ENCODE measurements around the gene RTN3.
"Not testable (repeated sequence)": the region's sequence is repeated elsewhere in the genome, so short reads cannot be mapped to it uniquely, and the experiment has no call there.

Gene RTN3

DNA sequence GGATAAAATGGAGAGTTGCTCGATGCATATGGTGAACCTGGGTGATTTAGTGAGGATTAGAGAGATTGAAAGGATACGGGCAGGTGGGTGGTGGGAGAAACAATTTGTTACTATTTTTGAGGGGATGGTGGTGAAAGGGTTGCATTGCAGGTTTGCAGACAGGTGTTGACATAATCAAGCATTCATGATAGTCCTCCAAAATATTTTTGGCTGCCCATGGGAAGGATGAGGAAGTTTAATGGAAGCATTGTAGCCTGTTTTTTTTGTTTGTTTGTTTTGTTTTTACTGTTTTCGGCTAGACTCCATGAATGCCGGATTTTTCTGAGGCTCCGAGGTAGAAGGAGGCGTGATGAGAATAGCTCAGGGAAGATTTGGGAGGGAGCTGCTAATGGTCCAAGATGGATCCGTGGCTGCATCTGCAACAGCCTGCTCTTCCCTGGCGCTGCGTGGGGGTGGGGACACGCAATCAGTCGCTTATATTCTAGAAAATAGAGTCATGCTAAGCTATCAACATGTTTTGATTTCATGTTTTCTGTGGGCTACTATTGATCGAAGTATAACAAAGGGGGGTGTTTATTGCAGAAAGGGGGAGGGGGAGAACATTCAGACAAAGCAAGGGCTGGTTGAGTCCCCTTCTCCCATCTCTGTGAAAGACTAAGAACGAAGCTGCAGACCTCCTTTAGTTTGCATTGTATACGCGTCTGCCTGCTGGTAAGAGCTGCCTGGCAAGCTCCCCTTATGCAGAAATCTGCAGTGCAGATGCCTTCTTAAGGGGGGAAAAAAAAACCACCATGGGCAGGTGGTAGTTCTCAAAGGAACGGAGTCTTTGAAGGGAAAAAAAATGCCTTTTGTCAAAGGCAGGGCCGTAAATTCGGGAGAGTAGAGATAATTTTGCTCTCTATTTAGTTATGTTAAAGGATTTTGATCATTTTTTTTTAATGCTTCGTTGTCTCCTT, 1.0 kb downstream of the RTN3 start:
- DNase-seq = peak; percentile 67

DNA sequence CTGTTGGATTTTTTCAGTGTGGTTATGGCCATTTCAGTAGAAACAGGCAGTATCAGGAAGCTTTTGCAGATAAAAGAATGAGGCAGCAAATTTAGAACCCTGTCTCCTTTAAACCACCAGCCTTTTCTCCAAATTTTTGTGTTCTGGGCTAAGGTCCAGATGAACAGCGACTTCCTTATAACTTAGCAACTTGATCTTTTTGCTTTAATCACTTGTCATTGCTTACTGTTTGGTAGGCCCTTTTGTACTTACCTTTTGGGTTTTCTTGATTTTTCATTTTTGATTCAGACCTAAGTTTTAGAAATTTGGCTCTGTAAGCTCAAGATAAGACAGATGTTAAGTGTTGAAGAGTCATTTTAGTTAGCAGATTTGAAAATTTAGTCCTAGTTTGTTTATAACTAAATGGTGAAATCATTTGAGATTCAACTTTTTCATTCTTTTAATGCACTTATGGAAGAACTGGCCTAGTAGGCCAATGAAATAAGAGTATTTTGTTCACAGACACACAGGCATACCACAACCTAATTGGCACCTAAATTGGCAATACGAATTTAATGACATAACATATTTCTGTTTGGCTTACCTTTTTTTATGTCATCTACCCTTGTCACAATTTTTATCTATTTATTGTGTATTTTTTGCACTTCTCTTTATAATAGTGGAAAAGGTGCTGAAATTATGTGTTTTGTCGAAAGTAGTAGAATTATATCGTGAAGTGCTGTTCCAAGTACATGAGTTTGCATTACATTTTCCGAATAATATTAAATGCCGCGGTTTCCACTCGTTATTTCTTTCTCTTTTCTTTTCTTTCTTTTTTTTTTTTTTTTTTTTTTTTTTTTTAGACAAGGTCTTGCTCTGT, 2.1 kb downstream of the RTN3 start:
- no peak for DNase-seq

- not testable (repeated sequence) for DNase-seq
Observed at GRCh38 chr11:63685158-63685721, 3.9 kb downstream of the RTN3 start.

GRCh38 chr11:63686926-63687325, 5.6 kb downstream of the RTN3 start:
- no peak for DNase-seq

GRCh38 chr11:63687845-63688244, 6.5 kb downstream of the RTN3 start:
- DNase-seq = no peak

DNA sequence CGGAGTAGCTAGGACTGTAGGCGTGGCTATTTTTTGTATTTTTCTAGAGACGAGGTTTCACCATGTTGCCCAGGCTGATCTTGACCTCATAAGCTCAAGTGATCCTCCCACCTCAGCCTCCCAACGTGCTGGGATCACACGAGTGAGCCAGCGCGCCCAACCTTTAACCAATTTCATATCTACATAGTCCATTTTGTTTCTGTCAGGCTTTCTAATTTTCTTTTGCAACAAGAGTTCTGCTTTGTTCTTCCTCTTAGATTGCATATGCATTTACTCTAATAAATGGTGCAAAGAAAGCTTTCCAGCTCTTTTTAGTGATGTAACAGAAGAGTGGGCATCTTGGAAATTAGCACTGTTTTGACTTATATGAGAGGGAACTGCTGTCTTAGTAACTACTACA, 13.3 kb downstream of the RTN3 start:
- no peak for DNase-seq

DNA sequence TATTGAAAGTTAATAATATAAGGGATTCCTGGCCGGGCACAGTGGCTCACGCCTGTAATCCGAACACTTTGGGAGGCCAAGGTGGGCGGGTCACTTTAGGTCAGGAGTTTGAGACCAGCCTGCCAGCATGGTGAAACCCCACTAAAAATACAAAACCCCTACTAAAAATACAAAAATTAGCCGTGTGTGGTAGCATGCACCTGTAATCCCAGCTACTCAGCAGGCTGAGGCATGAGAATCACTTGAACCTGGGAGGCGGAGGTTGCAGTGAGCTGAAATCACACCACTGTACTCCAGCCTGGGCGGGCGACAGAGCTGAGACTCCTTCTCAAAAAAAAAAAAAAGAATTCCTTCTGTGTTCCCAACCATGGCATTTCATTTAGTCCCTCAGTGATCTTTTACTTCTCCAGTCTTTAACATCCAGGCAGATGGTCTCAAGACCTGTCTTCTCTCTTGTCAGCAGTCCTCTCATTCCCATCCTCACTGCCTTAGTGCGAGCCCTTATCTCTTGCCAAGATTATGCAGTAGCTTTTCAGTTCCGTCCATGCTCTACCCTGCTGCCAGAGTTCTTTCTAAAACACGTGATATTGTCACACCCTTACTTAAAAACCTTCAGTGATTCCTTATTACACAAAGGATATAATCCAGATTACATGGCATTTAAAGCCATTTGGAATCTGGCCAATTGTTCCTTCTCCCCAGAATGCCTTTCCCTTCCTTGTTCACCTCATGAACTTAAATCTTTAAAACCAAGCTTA, 17.9 kb downstream of the RTN3 start:
- DNase-seq = no peak

DNA sequence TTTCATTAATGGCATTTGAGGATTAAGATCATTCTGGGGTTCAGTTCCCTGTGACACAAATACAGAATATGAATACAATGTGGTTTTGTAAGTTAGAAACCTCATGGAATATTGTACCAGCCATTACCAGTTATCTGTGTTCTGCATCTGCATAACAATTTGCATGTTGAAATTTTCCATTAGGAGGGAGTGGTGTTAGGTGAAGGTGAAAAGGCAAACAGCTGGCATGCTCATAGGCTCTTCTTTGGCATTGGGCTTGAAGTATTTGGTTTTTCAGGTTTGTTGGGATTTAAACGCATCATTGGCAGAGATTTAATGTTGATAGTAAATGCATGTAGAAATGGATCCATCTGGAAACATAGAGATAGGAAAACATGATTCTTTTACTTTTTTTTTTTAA, 18.6 kb downstream of the RTN3 start:
- DNase-seq = no peak

- DNase-seq = no peak
Observed at GRCh38 chr11:63705526-63705925, 24.2 kb downstream of the RTN3 start.

DNA sequence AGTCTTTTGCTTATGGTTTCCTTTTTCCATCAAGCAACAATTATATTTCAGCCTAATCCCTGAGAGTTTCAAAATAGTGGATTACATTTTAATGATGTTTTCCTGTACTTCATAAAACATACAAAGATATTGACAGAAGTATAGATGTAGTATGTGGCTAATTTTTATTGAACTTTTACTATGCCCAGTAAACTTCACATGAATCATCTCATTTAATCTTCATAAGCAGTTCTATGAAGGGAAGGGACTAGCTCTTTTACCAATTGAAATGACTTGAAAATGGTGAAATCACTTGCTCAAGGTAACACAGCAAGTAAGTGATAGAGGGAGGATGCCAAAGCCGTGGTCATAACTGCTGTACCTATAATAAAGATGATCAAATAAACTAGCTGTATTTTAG, 27.5 kb downstream of the RTN3 start:
- no peak for DNase-seq

- no peak for DNase-seq
Observed at GRCh38 chr11:63709336-63709884, 28.1 kb downstream of the RTN3 start.

DNA sequence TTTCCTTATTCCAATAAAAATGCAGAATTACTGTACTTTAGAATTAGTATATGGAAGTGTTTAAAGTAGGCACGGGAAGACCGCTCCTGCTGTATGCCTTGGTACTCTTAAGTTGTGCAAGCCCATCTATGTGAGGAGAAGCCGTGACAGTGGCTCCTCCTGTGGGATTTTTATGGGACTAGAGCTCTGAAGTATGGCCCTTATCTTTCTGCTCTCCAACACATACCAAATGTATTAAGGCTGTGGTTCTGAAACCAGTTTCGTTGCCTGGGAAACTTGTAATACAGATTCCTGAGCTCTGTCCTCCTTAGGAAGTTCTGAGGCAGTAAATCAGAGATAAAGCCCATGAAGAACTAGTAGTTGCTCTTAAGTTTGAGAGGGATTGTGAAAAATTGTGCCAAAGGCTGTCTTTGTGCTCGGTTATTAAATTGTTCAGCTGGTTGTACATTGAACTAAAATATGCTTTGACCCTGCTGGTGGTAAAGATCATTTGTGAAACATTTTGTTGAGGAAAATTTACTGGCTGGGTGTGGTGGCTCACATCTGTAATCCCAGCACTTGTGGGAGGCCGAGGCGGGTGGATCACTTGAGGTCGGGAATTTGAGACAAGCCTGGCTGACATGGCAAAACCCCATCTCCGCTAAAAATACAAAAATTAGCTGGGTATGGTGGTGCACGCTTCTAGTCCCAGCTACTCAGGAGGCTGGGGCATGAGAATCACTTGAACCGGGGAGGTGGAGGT, 29.3 kb downstream of the RTN3 start:
- no peak for DNase-seq

DNA sequence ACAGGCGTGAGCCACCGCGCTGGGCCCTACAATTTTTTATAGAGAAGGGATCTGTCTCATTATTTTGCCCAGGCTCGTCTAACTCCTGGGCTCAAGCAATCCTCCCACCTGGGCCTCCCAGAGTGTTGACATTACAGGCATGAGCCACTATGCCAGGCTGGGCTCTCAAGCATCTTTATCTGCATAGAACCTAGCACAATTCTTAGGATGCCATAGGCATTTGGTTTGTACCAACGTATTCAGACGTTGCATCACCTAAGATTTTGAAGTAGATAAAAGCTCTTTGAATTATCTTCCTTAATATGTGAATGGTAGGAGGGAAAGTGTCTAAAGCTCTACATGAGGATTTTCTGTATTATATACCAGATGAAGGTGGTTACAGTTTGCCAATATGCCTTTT, 30.5 kb downstream of the RTN3 start:
- no peak for DNase-seq

- DNase-seq = no peak
Observed at GRCh38 chr11:63713766-63714165, 32.5 kb downstream of the RTN3 start.

GRCh38 chr11:63716046-63716445, 34.7 kb downstream of the RTN3 start:
- no peak for DNase-seq

GRCh38 chr11:63719001-63719400, 37.7 kb downstream of the RTN3 start:
- no peak for DNase-seq

DNA sequence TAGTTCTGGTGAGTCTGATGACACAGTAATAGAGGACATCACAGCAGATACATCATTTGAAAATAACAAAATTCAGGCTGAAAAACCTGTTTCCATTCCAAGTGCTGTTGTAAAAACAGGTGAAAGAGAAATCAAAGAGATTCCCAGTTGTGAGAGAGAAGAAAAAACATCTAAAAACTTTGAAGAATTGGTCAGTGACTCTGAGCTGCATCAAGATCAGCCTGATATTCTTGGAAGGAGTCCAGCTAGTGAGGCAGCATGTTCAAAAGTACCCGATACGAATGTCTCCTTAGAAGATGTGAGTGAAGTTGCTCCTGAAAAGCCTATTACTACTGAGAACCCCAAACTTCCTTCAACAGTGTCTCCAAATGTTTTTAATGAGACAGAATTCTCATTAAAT, 38.7 kb downstream of the RTN3 start:
- no peak for DNase-seq

DNA sequence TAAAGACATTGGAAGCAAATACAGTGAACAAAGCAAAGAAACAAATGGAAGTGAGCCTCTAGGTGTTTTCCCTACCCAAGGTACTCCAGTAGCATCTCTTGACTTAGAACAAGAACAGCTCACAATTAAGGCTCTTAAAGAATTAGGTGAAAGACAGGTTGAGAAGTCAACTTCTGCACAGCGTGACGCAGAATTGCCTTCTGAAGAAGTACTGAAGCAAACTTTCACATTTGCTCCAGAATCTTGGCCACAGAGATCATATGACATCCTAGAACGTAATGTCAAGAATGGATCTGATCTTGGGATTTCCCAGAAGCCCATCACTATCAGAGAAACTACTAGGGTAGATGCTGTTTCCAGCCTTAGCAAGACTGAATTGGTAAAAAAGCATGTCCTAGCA, 39.3 kb downstream of the RTN3 start:
- no peak for DNase-seq

DNA sequence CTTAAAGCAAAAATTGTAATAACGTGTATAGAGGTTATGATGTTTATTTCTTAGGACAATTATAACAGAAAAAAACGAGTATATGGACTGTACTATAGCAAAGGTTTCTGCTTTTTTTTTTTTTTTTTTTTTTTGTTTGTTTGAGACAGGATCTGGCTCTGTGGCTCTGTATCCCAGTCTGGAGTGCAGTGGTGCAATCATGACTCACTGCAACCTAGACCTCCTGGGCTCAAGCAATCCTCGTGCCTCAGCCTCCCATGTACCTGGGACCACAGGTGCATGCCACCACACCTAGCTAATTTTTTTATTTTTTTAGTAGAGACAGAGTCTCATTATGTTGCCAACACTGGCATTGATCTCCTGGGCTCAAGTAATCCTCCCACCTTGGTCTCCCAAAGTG, 48.0 kb downstream of the RTN3 start:
- DNase-seq = no peak

GRCh38 chr11:63736864-63737263, 55.6 kb downstream of the RTN3 start:
- DNase-seq = no peak

GRCh38 chr11:63737718-63738117, 56.4 kb downstream of the RTN3 start:
- DNase-seq = no peak

Data from NCI-H2227 treated with DMSO at 0.1 percent for 48 hours (cell line).